Fibroblast of the conjunctiva (primary cell): ENCODE measurements around the gene EMSY.

Experiments used
- DNase-seq: peaks from one replicate; pipeline ENCODE4 v3.0.0-alpha.2; 2010; ENCODE audit warnings: low read depth

EMSY gene

GRCh38 chr11:76598426-76598839 lies 153.6 kb downstream of the EMSY start:
- no peak for DNase-seq

DNA sequence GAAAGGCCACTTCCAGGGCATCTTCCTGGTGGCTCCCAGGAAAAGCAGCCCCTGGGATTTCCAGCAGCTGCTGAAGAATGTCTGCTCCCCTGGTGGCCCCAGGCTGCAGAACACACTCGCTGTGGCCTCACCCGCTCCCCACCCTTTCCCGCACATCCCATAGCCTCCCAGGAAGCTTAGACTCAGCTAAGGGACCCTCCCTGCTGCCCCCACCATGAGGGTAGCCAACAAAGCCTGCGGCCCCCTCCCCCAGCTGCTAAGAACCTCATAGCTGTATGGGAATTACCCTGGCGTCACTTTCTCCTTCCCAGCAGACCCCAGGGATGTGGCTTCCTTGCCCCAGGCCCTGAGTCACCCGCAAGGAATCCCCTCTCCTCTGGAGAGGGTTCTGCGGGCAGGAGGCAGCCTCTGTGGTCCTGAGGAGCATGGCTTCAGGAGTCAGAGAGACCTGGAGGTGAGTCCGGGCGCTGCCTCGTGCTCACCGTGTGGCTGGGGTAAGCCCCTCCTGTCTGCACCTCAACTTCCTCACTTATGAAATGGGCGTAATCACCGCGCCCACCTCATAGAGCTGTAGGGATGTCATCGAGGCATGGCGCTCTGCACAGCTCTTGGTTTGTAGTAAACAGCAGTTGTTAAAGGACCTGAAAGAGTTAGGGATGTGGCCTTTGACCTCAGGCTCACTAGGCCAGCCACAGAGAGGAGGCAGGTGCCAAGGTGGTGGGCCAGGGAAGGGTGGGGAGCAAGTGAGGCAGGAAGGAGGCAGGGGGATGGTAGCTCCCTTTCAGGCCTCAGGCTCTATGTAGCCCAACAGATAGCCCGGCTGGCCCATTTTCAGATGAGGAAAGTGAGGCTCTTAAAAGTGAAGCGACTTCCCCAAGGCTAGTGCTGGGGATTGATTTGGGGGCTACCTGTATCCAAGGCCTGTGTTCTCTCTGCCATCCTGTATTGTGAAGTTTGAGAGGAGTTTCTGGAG lies 154.5 kb downstream of the EMSY start:
- no peak for DNase-seq

DNA sequence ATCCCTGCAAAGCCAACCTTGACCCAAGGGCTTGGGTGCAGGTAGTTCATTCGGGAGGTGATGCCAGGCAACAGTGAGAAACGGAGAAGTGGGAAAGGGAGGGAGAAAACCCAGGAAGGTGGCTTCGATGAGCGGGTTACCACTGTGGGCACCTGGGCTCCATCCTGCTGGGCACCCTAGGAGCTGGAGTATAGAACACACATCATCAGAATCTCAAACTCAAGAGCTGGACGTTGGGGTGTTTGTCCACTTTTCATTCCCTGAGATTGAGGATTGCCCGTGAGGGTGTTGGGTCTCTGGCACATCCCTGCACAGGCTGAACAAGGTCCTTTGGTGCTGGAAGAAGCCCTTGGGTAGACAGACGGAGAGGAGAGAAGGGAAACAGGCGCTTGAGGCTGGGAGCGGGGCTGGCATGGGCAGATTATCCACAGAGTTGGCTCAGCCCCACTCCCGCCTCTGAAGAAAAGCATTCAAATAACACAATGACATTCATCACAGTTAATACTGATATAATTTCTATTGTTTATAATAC lies 155.4 kb downstream of the EMSY start:
- no peak for DNase-seq

GRCh38 chr11:76601272-76601671 lies 156.5 kb downstream of the EMSY start:
- DNase-seq = no peak

DNA sequence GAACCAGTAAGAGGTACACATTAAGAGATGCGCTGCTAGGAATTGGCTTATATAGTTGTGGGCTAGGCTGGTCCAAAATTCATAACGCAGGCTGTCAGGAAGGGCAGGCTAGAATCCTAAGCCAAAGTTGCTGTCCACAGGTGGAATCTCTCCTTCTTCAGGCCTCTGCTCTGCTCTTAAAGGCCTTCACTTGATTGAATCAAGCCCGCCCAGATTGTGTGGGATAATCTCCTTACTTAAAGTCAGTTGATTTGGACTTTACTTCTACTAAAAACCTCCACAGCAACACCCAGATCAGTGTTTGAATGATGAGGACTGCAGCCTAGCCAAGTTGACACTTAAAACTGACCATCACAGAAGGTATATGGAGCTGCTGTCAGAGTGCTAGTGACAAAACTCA lies 156.9 kb downstream of the EMSY start:
- DNase-seq = no peak

GRCh38 chr11:76602431-76602861 lies 157.6 kb downstream of the EMSY start:
- DNase-seq = no peak
